ENCODE measurements around the gene MT1A. TPM values are rescaled to one million over a fixed set of nuclear protein-coding genes. Genes with fewer than 3 reads are reported as not detected.
A peak's percentile ranks its signal among the peaks of the same experiment; 100 is the strongest.

Gene MT1A
- total and polyA plus RNA-seq, 2 of the 8 experiments (the other 6 are each of a cell fraction or from before 2014, with no cell fraction given), result not detected

- Histone ChIP-seq H2AK5ac (ENCODE audit: low read depth, low read length) (peak within 1 kb of the TSS; percentile 18; the same call in 1 of the 2 replicates), H3K79me1 (ENCODE audit: low read depth, low read length) (no peaks in the 10 kb centered on the region; the same call in 1 of the 2 replicates), H4K91ac (replicated peaks; ENCODE audit: insufficient read length, low read length) (peak within 1 kb of the TSS; percentile 79), H2BK5ac (ENCODE audit: low read depth, low read length) (peak within 1 kb of the TSS; percentile 67; the same call in 1 of the 2 replicates), H2BK12ac (ENCODE audit: low read depth, low read length) (peak within 1 kb of the TSS; percentile 75; the same call in 1 of the 2 replicates), H2BK120ac (replicated peaks; ENCODE audit: low read depth, low read length) (peak within 1 kb of the TSS; percentile 47), H4K5ac (ENCODE audit: insufficient read length, low read depth, low read length) (peak within 1 kb of the TSS; percentile 47), H2AFZ (ENCODE audit: low read length) (peak within 1 kb of the TSS; percentile 98), H2BK20ac (ENCODE audit: low read length) (peak within 1 kb of the TSS; percentile 24; the same call in 1 of the 2 replicates), H3K79me2 (ENCODE audit: control insufficient read depth in 1 of 2, insufficient read depth in 2 of 2, low read length in 2 of 2) (no peaks in the 10 kb centered on the region), H3K4me3 (ENCODE audit: extremely low read depth in 1 of 4, insufficient read depth in 2 of 4, low read depth in 3 of 4, low read length in 4 of 4) (peak within 1 kb of the TSS; percentile 57 to 77 (median 69)), H3K36me3 (ENCODE audit: control insufficient read depth in 2 of 4, insufficient read depth in 4 of 4, low read length in 3 of 4) (peaks cover 0 to 3% (median 0%) of the 10 kb centered on the region in 4 experiments; a peak in 1 of 8 replicates), H3K23me2 (ENCODE audit: low read depth, low read length) (peaks cover 10% of the 10 kb centered on the region), H3K4ac (replicated peaks; ENCODE audit: insufficient read length, low read depth, low read length) (peak within 1 kb of the TSS; percentile 53), H3K27me3 (replicated peaks in 1 of 4; ENCODE audit: control insufficient read depth in 3 of 4, extremely low read depth in 1 of 4, insufficient read depth in 3 of 4, low read length in 3 of 4) (peaks cover 0 to 41% (median 24%) of the 10 kb centered on the region in 4 experiments; a peak in 5 of 7 replicates), H3K4me2 (ENCODE audit: insufficient read depth in 1 of 2, low read depth in 2 of 2, low read length in 2 of 2) (peak within 1 kb of the TSS; percentile 97 to 100), H3K9me3 (ENCODE audit: insufficient read depth in 2 of 2, low read depth in 1 of 2, low read length in 1 of 2) (no peaks in the 10 kb centered on the region), H4K8ac (ENCODE audit: extremely low read depth, insufficient read depth, low read length) (no peak within 1 kb of the TSS), H3K56ac (replicated peaks; ENCODE audit: insufficient read length, low read depth, low read length) (no peak within 1 kb of the TSS), H3K4me1 (replicated peaks in 1 of 4; ENCODE audit: control insufficient read depth in 3 of 4, insufficient read depth in 4 of 4, low read length in 3 of 4) (peaks cover 0 to 19% (median 8%) of the 10 kb centered on the region in 4 experiments; a peak in 6 of 7 replicates), H2BK15ac (ENCODE audit: low read length) (peak within 1 kb of the TSS; percentile 99), H3K23ac (ENCODE audit: insufficient read length) (no peak within 1 kb of the TSS), H3K14ac (ENCODE audit: insufficient read length) (no peak within 1 kb of the TSS), H4K20me1 (replicated peaks in 1 of 2; ENCODE audit: control insufficient read depth in 1 of 2, insufficient read depth in 2 of 2, low read length in 2 of 2) (peaks cover 0 to 1% of the 10 kb centered on the region in 2 experiments), H3K18ac (ENCODE audit: extremely low read depth, low read length) (peak within 1 kb of the TSS; percentile 84), H3K9ac (replicated peaks in 1 of 4; ENCODE audit: extremely low read depth in 1 of 4, low read depth in 3 of 4, low read length in 3 of 4) (peak within 1 kb of the TSS in 2 of 4 experiments; percentile 24 to 79; a peak in 4 of 7 replicates), H3K27ac (ENCODE audit: low read depth, low read length) (no peak within 1 kb of the TSS)
- DNase-seq (ENCODE audit: low read depth in 1 of 2, low spot score in 2 of 2) (peak in 1 of 2 experiments; percentile 76), FAIRE-seq (no peak)
- CTCF ChIA-PET (ENCODE audit: partially characterized antibody), result interaction anchor here (0.8 to 4.5 kb wide), 6 partner anchors 10 to 52 kb away, joined by 3 to 37 read pairs (median 4); no protein-coding TSS in a partner anchor
- 3% methylated on average over 49 of the region's 49 CpGs; no CpG with 5 or more reads in 1 of the 2 experiments for WGBS, 2 experiments (ENCODE audit: extremely low coverage in 1 of 2, insufficient coverage in 1 of 2, insufficient read length in 1 of 2, insufficient replicate concordance in 2 of 2, low coverage in 1 of 2, low lambda C conversion rate in 2 of 2, missing lambda C conversion rate in 1 of 2)
- POLR2A ChIA-PET (ENCODE audit: partially characterized antibody), result interaction anchor here (0.9 to 12.9 kb wide), 11 partner anchors 10 to 74 kb away, joined by 3 to 205 read pairs (median 6); partner anchors contain the start of genes MT1E, MT1G, MT1H and MT2A
- TF ChIP-seq CBX8 (IDR thresholded peaks at IDR 0.05; ENCODE audit: borderline replicate concordance, low read depth, low read length) (no peak), CEBPB (IDR thresholded peaks at IDR 0.05; ENCODE audit: low read depth, low read length) (no peak), MAFK (IDR thresholded peaks at IDR 0.05; ENCODE audit: low read depth, low read length) (no peak), PHF8 (conservative IDR thresholded peaks at IDR 0.05; ENCODE audit: low read depth, low read length) (0 out of 2 replicates have a peak, but pooled peaks have one; percentile 14), KDM5A (IDR thresholded peaks at IDR 0.05; ENCODE audit: low read length) (no peak), SIN3A (conservative IDR thresholded peaks at IDR 0.05 in 1 of 2, IDR thresholded peaks at IDR 0.05 in 1 of 2; ENCODE audit: low read depth in 1 of 2, low read length in 2 of 2) (no peak), GTF2F1 (IDR thresholded peaks at IDR 0.05; ENCODE audit: borderline replicate concordance, low read depth, low read length) (no peak), HDAC2 (IDR thresholded peaks at IDR 0.05; ENCODE audit: borderline replicate concordance in 1 of 2, low read depth in 2 of 2, low read length in 2 of 2) (no peak), TBP (IDR thresholded peaks at IDR 0.05; ENCODE audit: low read depth, low read length) (peak; percentile 87; the same call in 1 of the 2 replicates)
- TF ChIP-seq, protein P1, sequence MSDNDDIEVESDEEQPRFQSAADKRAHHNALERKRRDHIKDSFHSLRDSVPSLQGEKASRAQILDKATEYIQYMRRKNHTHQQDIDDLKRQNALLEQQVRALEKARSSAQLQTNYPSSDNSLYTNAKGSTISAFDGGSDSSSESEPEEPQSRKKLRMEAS (IDR thresholded peaks at IDR 0.05), result peak; percentile 46; the same call in 1 of the 2 replicates
Measured at GRCh38 chr16:56681939-56682702, 43.7 kb downstream of the MT1A start, which contains the start of gene MT1X. MT1X (plus strand) TSS chr16:56682470; CDS start chr16:56682541, 71 bp downstream.

Data from H1 (cell line).